Keratinocyte (primary cell): ENCODE results near the gene DUSP22. TPM values are rescaled to one million over a fixed set of nuclear protein-coding genes. Genes with fewer than 3 reads are reported as not detected.

Experiments
- DNase-seq: peaks from one replicate; pipeline ENCODE4 v3.0.0-alpha.2; 2011; ENCODE audit warnings: low read depth, missing footprints, low spot score
- FAIRE-seq: peaks from 2 replicates; lab custom pipeline; 2011; peaks lifted over from hg19 to GRCh38; lab: Jason Lieb, UNC
- H2AFZ ChIP-seq: 2 replicates; pipeline ENCODE4 v1.6.0; 2012; ENCODE audit warnings: low read length, control low read depth, inconsistent platforms; ENCODE audit not compliant: control insufficient read depth
- H3K27ac ChIP-seq: 2 replicates; pipeline ENCODE4 v1.5.1; 2011; ENCODE audit warnings: low read length; ENCODE audit not compliant: control insufficient read depth, insufficient read depth
- H3K27me3 ChIP-seq: 3 replicates; pipeline ENCODE4 v1.6.0; 2011; ENCODE audit warnings: low read length; ENCODE audit not compliant: control insufficient read depth, insufficient read depth; ENCODE audit errors: extremely low read depth
- H3K36me3 ChIP-seq, 2 experiments: 2 replicates in 1 of 2; 3 replicates in 1 of 2; pipeline ENCODE4 v1.5.1; 2011; ENCODE audit warnings: low read length in 2 of 2, mild to moderate bottlenecking in 1 of 2; ENCODE audit not compliant: control insufficient read depth in 2 of 2, insufficient read depth in 2 of 2; ENCODE audit errors: extremely low read depth in 1 of 2
- H3K4me1 ChIP-seq: 3 replicates; pipeline ENCODE4 v1.5.1; 2011; ENCODE audit warnings: low read length; ENCODE audit not compliant: control insufficient read depth, insufficient read depth; ENCODE audit errors: extremely low read depth
- H3K4me2 ChIP-seq: 3 replicates; pipeline ENCODE4 v1.6.0; 2011; ENCODE audit warnings: low read depth, low read length; ENCODE audit not compliant: control insufficient read depth, insufficient read depth; ENCODE audit errors: extremely low read depth
- H3K4me3 ChIP-seq, 3 experiments: fragments of 200-600 bp in 1 of 3; sonication (generic) in 1 of 3; 2 replicates in 2 of 3; 3 replicates in 1 of 3; pipeline ENCODE4 v1.5.1; 2011 to 2016; ENCODE audit warnings: low read length in 3 of 3, mild to moderate bottlenecking in 3 of 3, control low read depth in 2 of 3, inconsistent platforms in 1 of 3, low read depth in 1 of 3, mixed read lengths in 1 of 3, mixed run types in 1 of 3, moderate library complexity in 1 of 3; ENCODE audit not compliant: control insufficient read depth in 2 of 3, insufficient read depth in 2 of 3; ENCODE audit errors: extremely low read depth in 1 of 3
- H3K79me2 ChIP-seq: 2 replicates; pipeline ENCODE4 v1.6.0; 2012; ENCODE audit warnings: low read length; ENCODE audit not compliant: control insufficient read depth, insufficient read depth
- H3K9ac ChIP-seq: 3 replicates; pipeline ENCODE4 v1.6.0; 2011; ENCODE audit warnings: low read length; ENCODE audit not compliant: control insufficient read depth, insufficient read depth; ENCODE audit errors: extremely low read depth
- H3K9me1 ChIP-seq: 3 replicates; pipeline ENCODE4 v1.6.0; 2011; ENCODE audit warnings: low read length; ENCODE audit not compliant: control insufficient read depth, insufficient read depth; ENCODE audit errors: extremely low read depth
- H3K9me3 ChIP-seq: 2 replicates; pipeline ENCODE4 v1.5.1; 2012; ENCODE audit warnings: low read depth, low read length; ENCODE audit not compliant: control insufficient read depth
- H4K20me1 ChIP-seq: 3 replicates; pipeline ENCODE4 v1.6.0; 2011; ENCODE audit warnings: low read length; ENCODE audit not compliant: control insufficient read depth, insufficient read depth; ENCODE audit errors: extremely low read depth
- EZH2 ChIP-seq: IDR thresholded peaks from one replicate; pipeline ENCODE4 v1.6.1; 2012; ENCODE audit warnings: inconsistent platforms, mild to moderate bottlenecking, low read length, moderate library complexity
- dilution Hi-C: fragments of 300-500 bp; cut with MboI; formaldehyde crosslinking; loops from one replicate; pipeline ENCODE4 v1.7.0; 2020; ENCODE audit warnings: low sequenced_read_pairs; ENCODE audit not compliant: extremely low pct_ligation_motif_present
- polyA plus RNA-seq, 5 experiments: library from polyadenylated mRNA; depleted of rRNA in 3 of 5; stranded (reverse) in 3 of 5; stranded (forward) in 1 of 5; unstranded in 1 of 5; fragments of >200 nt; gene quantifications; 1 replicate in 1 of 5; 2 replicates in 3 of 5; 3 replicates in 1 of 5; pipeline versions ENCODE4 v1.2.1 to v1.2.3, GENCODE V29; 2011 to 2012; ENCODE audit warnings: missing spikeins in 2 of 5, low read depth in 1 of 5, low replicate concordance in 1 of 5
- TF ChIP-seq, protein P1 (sequence below), 3 experiments: IDR thresholded peaks in 1 of 3; conservative IDR thresholded peaks in 1 of 3; optimal IDR thresholded peaks in 1 of 3; 2 replicates in 2 of 3; 3 replicates in 1 of 3; pipeline versions ENCODE3 to v1.5.1; 2011; ENCODE audit warnings: low read length in 3 of 3, mild to moderate bottlenecking in 3 of 3, moderate library complexity in 2 of 3, control low read depth in 1 of 3, inconsistent platforms in 1 of 3; ENCODE audit not compliant: insufficient read depth in 2 of 3; ENCODE audit errors: extremely low read depth in 1 of 3

DUSP22 gene
- polyA plus RNA-seq, 1 donor (not counting 4 experiments of a cell fraction or from before 2014, with no cell fraction given) = 17.3 TPM

DNA sequence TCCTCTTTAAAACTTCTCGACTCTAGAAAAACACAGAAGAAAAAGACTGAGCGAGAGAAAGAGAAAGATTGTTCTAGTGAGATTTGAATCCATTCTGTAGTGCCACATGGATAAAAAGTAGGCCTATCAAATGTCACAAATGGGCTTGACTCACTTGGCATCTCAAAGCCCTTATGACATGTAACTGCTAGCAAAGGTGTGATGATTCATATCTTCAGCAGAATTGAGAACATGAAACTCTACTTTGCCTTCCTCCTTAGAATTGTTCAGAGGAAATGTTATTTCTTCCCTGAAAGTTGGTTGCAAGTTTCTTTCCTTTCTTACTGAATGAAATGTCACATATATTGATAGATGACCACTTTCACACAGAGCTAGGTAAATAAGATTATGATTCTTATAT, 40.4 kb upstream of the DUSP22 start:
- H3K9ac ChIP-seq = no peak overlapping the region
- peak overlapping the region; percentile 64 for H3K4me2 ChIP-seq
- H2AFZ ChIP-seq = no peak overlapping the region
- peaks cover 17% of the 10 kb centered on the region for H3K4me1 ChIP-seq
- no peaks in the 10 kb centered on the region for H3K27me3 ChIP-seq
- TF ChIP-seq EZH2 = no peak
- TF ChIP-seq, protein P1, sequence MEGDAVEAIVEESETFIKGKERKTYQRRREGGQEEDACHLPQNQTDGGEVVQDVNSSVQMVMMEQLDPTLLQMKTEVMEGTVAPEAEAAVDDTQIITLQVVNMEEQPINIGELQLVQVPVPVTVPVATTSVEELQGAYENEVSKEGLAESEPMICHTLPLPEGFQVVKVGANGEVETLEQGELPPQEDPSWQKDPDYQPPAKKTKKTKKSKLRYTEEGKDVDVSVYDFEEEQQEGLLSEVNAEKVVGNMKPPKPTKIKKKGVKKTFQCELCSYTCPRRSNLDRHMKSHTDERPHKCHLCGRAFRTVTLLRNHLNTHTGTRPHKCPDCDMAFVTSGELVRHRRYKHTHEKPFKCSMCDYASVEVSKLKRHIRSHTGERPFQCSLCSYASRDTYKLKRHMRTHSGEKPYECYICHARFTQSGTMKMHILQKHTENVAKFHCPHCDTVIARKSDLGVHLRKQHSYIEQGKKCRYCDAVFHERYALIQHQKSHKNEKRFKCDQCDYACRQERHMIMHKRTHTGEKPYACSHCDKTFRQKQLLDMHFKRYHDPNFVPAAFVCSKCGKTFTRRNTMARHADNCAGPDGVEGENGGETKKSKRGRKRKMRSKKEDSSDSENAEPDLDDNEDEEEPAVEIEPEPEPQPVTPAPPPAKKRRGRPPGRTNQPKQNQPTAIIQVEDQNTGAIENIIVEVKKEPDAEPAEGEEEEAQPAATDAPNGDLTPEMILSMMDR (optimal IDR thresholded peaks at IDR 0.05 in 1 of 3, IDR thresholded peaks at IDR 0.05 in 1 of 3, conservative IDR thresholded peaks at IDR 0.05 in 1 of 3; ENCODE audit: extremely low read depth in 1 of 3, insufficient read depth in 2 of 3, low read length in 3 of 3) = no peak
- dilution Hi-C loops = no loop called here
- H3K9me3 ChIP-seq = no peaks in the 10 kb centered on the region
- H3K36me3 ChIP-seq = no peaks in the 10 kb centered on the region
- no peaks in the 10 kb centered on the region for H4K20me1 ChIP-seq
- no peaks in the 10 kb centered on the region for H3K79me2 ChIP-seq
- DNase-seq (no peak), FAIRE-seq (peak; percentile 90)
- no peaks in the 10 kb centered on the region for H3K9me1 ChIP-seq
- H3K4me3 ChIP-seq = no peak overlapping the region
- H3K27ac ChIP-seq = peak overlapping the region; percentile 58

DNA sequence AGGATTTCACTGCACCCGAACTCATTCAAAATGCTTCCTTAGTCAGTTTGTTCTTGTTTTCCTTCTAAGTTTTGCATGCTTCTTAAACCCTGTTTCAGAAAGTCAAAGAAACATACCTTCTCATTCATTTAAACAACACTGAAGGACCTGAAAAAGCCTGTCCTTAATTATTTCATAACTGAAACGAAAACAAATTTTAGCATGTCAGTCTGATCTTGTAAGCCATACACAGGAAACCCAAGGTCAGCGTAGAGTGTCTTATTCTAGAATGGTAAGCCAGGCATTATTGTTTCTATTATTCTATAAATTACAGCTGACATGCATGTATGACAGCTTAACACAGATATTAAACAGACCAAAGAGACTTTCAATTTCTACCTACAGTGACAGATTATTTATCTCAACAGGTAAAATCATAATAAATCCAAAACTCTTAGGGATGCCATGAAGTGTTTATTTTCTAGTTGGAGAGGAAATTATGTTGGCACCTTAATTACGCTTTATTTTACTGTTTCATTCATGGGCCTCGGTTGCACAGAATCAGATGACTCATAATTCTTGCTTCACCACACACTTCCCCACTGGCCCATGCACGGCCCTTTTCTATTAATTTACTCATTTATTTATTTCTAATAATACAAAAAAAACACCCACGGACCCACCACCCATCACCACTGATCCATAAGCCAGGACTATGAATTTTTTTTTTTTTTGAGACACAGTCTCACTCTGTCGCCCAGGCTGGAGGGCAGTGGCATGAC, 39.3 kb upstream of the DUSP22 start:
- Histone ChIP-seq H3K36me3 (no peaks in the 10 kb centered on the region), H3K27ac (peak overlapping the region; percentile 58), H3K9me3 (no peaks in the 10 kb centered on the region), H3K27me3 (no peaks in the 10 kb centered on the region), H3K9me1 (no peaks in the 10 kb centered on the region), H3K9ac (no peak overlapping the region), H3K79me2 (no peaks in the 10 kb centered on the region), H3K4me1 (peaks cover 17% of the 10 kb centered on the region), H3K4me3 (no peak overlapping the region), H4K20me1 (no peaks in the 10 kb centered on the region), H2AFZ (no peak overlapping the region), H3K4me2 (peak overlapping the region; percentile 0)
- FAIRE-seq (no peak), DNase-seq (no peak)
- TF ChIP-seq, protein P1 (optimal IDR thresholded peaks at IDR 0.05 in 1 of 3, IDR thresholded peaks at IDR 0.05 in 1 of 3, conservative IDR thresholded peaks at IDR 0.05 in 1 of 3; ENCODE audit: extremely low read depth in 1 of 3, insufficient read depth in 2 of 3, low read length in 3 of 3) = no peak
- no peak for TF ChIP-seq EZH2
- dilution Hi-C loops = no loop called here
